IMR-90 (cell line): ENCODE measurements around the gene CLDN25. TPM values are rescaled to one million over a fixed set of nuclear protein-coding genes. Genes with fewer than 3 reads are reported as not detected.

ENCODE experiments used
- ATAC-seq: fragments of 200-7000 bp; cut with Tn5 transposase; 2 replicates; pipeline ENCODE4 v1.9.1; 2020; ENCODE audit warnings: low read depth, mild to moderate bottlenecking, moderate library complexity
- BruUV-seq: library from RNA; stranded (reverse); fragments of 400-500 nt; replicated peaks from 2 replicates; lab custom pipeline; 2021; lab: Mats Ljungman, UMichigan
- CTCF ChIA-PET: fragments of 300-600 bp; formaldehyde crosslinking; extraction: SDS; loops from one replicate; lab custom pipeline; 2021; ENCODE audit warnings: antibody characterized with exemption; lab: Yijun Ruan, JAX
- POLR2A ChIA-PET: fragments of 300-600 bp; sonication (Branson Sonifier 250); formaldehyde crosslinking; loops from one replicate; lab custom pipeline; 2022; ENCODE audit warnings: antibody characterized with exemption; ENCODE audit not compliant: unreplicated experiment; lab: Charles Lee
- DNase-seq: peaks from one replicate; pipeline ENCODE4 v3.0.0; 2013
- H2AFZ ChIP-seq: replicated peaks from 2 replicates; pipeline ENCODE3; 2013; ENCODE audit warnings: low read length, mild to moderate bottlenecking; ENCODE audit not compliant: poor library complexity
- H2AK5ac ChIP-seq: 2 replicates; pipeline ENCODE4 v1.6.1; 2013; ENCODE audit warnings: low read depth, low read length, inconsistent platforms
- H2AK9ac ChIP-seq: replicated peaks from 2 replicates; pipeline ENCODE3; 2013; ENCODE audit warnings: mild to moderate bottlenecking, low read depth, low read length, moderate library complexity; ENCODE audit not compliant: poor library complexity
- H2BK120ac ChIP-seq: 2 replicates; pipeline ENCODE4 v1.6.1; 2013; ENCODE audit warnings: low read depth, low read length, inconsistent platforms
- H2BK15ac ChIP-seq: 3 replicates; pipeline ENCODE4 v1.6.1; 2013; ENCODE audit warnings: low read depth, low read length, inconsistent platforms
- H2BK20ac ChIP-seq: 2 replicates; pipeline ENCODE4 v1.6.1; 2013; ENCODE audit warnings: low read depth, mild to moderate bottlenecking, inconsistent platforms, low read length, moderate library complexity
- H2BK5ac ChIP-seq: 2 replicates; pipeline ENCODE4 v1.6.1; 2013; ENCODE audit warnings: mild to moderate bottlenecking, low read depth, low read length, inconsistent platforms; ENCODE audit not compliant: poor library complexity, severe bottlenecking
- H3K14ac ChIP-seq: replicated peaks from 2 replicates; pipeline ENCODE4 v1.6.1; 2013; ENCODE audit warnings: low read depth, low read length, inconsistent platforms
- H3K18ac ChIP-seq: 2 replicates; pipeline ENCODE4 v1.6.1; 2013; ENCODE audit warnings: low read depth, low read length, control low read depth
- H3K23ac ChIP-seq: 2 replicates; pipeline ENCODE4 v1.6.1; 2013; ENCODE audit warnings: low read depth, low read length, inconsistent platforms
- H3K27ac ChIP-seq: 2 replicates; pipeline ENCODE4 v1.5.1; 2013; ENCODE audit warnings: mild to moderate bottlenecking, control low read depth, low read length; ENCODE audit not compliant: insufficient read depth
- H3K27me3 ChIP-seq: 2 replicates; pipeline ENCODE4 v1.6.1; 2013; ENCODE audit warnings: low read length; ENCODE audit not compliant: control insufficient read depth, insufficient read depth
- H3K36me3 ChIP-seq: 2 replicates; pipeline ENCODE4 v1.6.1; 2013; ENCODE audit warnings: low read length, mixed read lengths; ENCODE audit not compliant: control insufficient read depth, insufficient read depth
- H3K4ac ChIP-seq: 2 replicates; pipeline ENCODE4 v1.6.1; 2013; ENCODE audit warnings: low read depth, low read length, inconsistent platforms
- H3K4me1 ChIP-seq: 2 replicates; pipeline ENCODE4 v1.6.1; 2013; ENCODE audit warnings: low read length, mixed read lengths; ENCODE audit not compliant: control insufficient read depth, insufficient read depth
- H3K4me2 ChIP-seq: 2 replicates; pipeline ENCODE4 v1.6.1; 2013; ENCODE audit warnings: low read depth, mild to moderate bottlenecking, control low read depth, low read length, moderate library complexity
- H3K4me3 ChIP-seq: 2 replicates; pipeline ENCODE4 v1.5.1; 2013; ENCODE audit warnings: low read depth, mild to moderate bottlenecking, control low read depth, low read length, moderate library complexity; ENCODE audit not compliant: insufficient read depth
- H3K56ac ChIP-seq: 2 replicates; pipeline ENCODE4 v1.6.1; 2013; ENCODE audit warnings: low read length, inconsistent platforms; ENCODE audit not compliant: insufficient read depth; ENCODE audit errors: extremely low read depth
- H3K79me1 ChIP-seq, 2 experiments: 2 replicates each; pipeline ENCODE4 v1.6.1; 2013; ENCODE audit warnings: low read length in 2 of 2, inconsistent platforms in 1 of 2, low read depth in 1 of 2
- H3K9ac ChIP-seq: 2 replicates; pipeline ENCODE4 v1.6.1; 2013; ENCODE audit warnings: low read depth, low read length, control low read depth
- H3K9me1 ChIP-seq: 2 replicates; pipeline ENCODE4 v1.6.1; 2013; ENCODE audit warnings: low read length, inconsistent platforms; ENCODE audit not compliant: insufficient read depth
- H3K9me3 ChIP-seq: 2 replicates; pipeline ENCODE4 v1.6.1; 2013; ENCODE audit warnings: low read length; ENCODE audit not compliant: control insufficient read depth, insufficient read depth
- H4K20me1 ChIP-seq: 2 replicates; pipeline ENCODE4 v1.6.1; 2013; ENCODE audit warnings: low read length, inconsistent platforms; ENCODE audit not compliant: insufficient read depth
- H4K5ac ChIP-seq: 2 replicates; pipeline ENCODE4 v1.6.1; 2013; ENCODE audit warnings: mild to moderate bottlenecking, low read depth, low read length, control low read depth
- H4K8ac ChIP-seq, 2 experiments: 2 replicates each; pipeline ENCODE4 v1.6.1; 2013; ENCODE audit warnings: low read depth in 2 of 2, low read length in 2 of 2, control low read depth in 1 of 2, inconsistent platforms in 1 of 2
- H4K91ac ChIP-seq: 2 replicates; pipeline ENCODE4 v1.6.1; 2013; ENCODE audit warnings: low read depth, low read length, inconsistent platforms; ENCODE audit not compliant: insufficient read depth
- CHD1 ChIP-seq: IDR thresholded peaks from 2 replicates; pipeline ENCODE4 v1.6.1; 2012; ENCODE audit warnings: low read depth, low read length, improper control_type of control experiment
- CTCF ChIP-seq: conservative IDR thresholded peaks from 2 replicates; pipeline ENCODE4 v1.5.1; 2012; ENCODE audit warnings: mild to moderate bottlenecking, low read depth, low read length, improper control_type of control experiment
- NFE2L2 ChIP-seq: fragments of 150-350 bp; IDR thresholded peaks from 2 replicates; pipeline ENCODE4 v1.6.1; 2016; ENCODE audit warnings: low read depth, mild to moderate bottlenecking, low read length
- RCOR1 ChIP-seq: IDR thresholded peaks from 2 replicates; pipeline ENCODE4 v1.6.1; 2012; ENCODE audit warnings: mild to moderate bottlenecking, low read length, improper control_type of control experiment; ENCODE audit not compliant: insufficient replicate concordance
- SMC3 ChIP-seq: fragments of 150-350 bp; IDR thresholded peaks from 2 replicates; pipeline ENCODE4 v1.6.1; 2016; ENCODE audit warnings: low read depth, mild to moderate bottlenecking, antibody characterized with exemption, low read length, moderate library complexity
- WGBS, 2 experiments: methylation state at CpG; one replicate each; pipeline versions ENCODE4 v1.1.5 to v1.1.7; 2013; ENCODE audit warnings: missing lambda C conversion rate in 2 of 2; ENCODE audit not compliant: insufficient read length in 1 of 2; ENCODE audit errors: extremely low coverage in 2 of 2; 5-methylcytosine and 5-hydroxymethylcytosine counted together
- dilution Hi-C: fragments of 300-500 bp; cut with HindIII; formaldehyde crosslinking; loops from one replicate; pipeline ENCODE4 v1.14.3; 2018; ENCODE audit warnings: low sequenced_read_pairs; ENCODE audit not compliant: unreplicated experiment
- in situ Hi-C: fragments of 300-500 bp; cut with MboI; formaldehyde crosslinking; loops from 3 replicates; pipeline ENCODE4 v1.14.3; 2019; ENCODE audit warnings: low sequenced_read_pairs, inconsistent platforms, mixed read lengths
- intact Hi-C: fragments of 100-400 bp; cut with micrococcal nuclease; formaldehyde crosslinking; loops from 2 replicates; pipeline ENCODE4 v1.10.0; 2022
- polyA plus RNA-seq, 3 experiments: library from polyadenylated mRNA; depleted of rRNA; stranded (reverse); fragments of >200 nt; gene quantifications; 2 replicates each; pipeline ENCODE4 v1.2.3, GENCODE V29; 2012; ENCODE audit warnings: low replicate concordance in 1 of 3
- total RNA-seq: library from RNA; depleted of rRNA; stranded (reverse); fragments of >200 nt; gene quantifications from 2 replicates; pipeline ENCODE4 v1.2.3, GENCODE V29; 2012

CLDN25 gene
- total and polyA plus RNA-seq, 2 of the 4 experiments (the other 2 are of a cell fraction): not detected

- no TSS peak for BruUV-seq
These were observed 6.5 kb upstream of the CLDN25 start for GRCh38 chr11:113773092-113773415.

More at GRCh38 chr11:113773092-113773415, 6.5 kb upstream of the CLDN25 start:
- Histone ChIP-seq H2BK15ac (no peak overlapping the region), H4K5ac (no peak overlapping the region), H3K4me3 (peak overlapping the region; percentile 90), H3K9me3 (no peaks in the 10 kb centered on the region), H3K23ac (peak overlapping the region; percentile 39; the same call in 1 of the 2 replicates), H2AFZ (peak overlapping the region; percentile 98), H3K9ac (peak overlapping the region; percentile 90), H4K8ac (peak overlapping the region; percentile 45 to 76; a peak in 2 of 4 replicates), H4K91ac (no peak overlapping the region), H2BK120ac (no peak overlapping the region), H3K79me1 (peaks cover 10 to 23% of the 10 kb centered on the region in 2 experiments), H3K18ac (no peak overlapping the region), H3K4me2 (peak overlapping the region; percentile 90), H3K56ac (peak overlapping the region; percentile 54), H2BK5ac (no peak overlapping the region), H3K27ac (peak overlapping the region; percentile 72), H4K20me1 (no peaks in the 10 kb centered on the region), H3K14ac (peak overlapping the region; percentile 85; the same call in 1 of the 2 replicates), H3K9me1 (no peaks in the 10 kb centered on the region), H3K36me3 (no peaks in the 10 kb centered on the region; the same call in 1 of the 2 replicates), H2AK9ac (peak overlapping the region; percentile 94), H2BK20ac (no peak overlapping the region), H2AK5ac (no peak overlapping the region), H3K4me1 (peaks cover 2% of the 10 kb centered on the region; the same call in 1 of the 2 replicates), H3K27me3 (peaks cover 3% of the 10 kb centered on the region), H3K4ac (peak overlapping the region; percentile 75)
- WGBS, 2 experiments: 0% methylated on average over 5 of the region's 10 CpGs; no CpG with 5 or more reads in 1 of the 2 experiments
- DNase-seq (peak; percentile 25), ATAC-seq (peak; percentile 52)
- no peak for TF ChIP-seq NFE2L2
- no peak for TF ChIP-seq RCOR1
- no peak for TF ChIP-seq SMC3
- TF ChIP-seq CTCF: no peak
- TF ChIP-seq CHD1: no peak
- in situ Hi-C loops (no loop called here), dilution Hi-C loops (no loop called here), intact Hi-C loops (loop anchor here (1.0 kb wide), 1 partner anchor 489 kb away; no protein-coding TSS in a partner anchor)
- POLR2A ChIA-PET: no interaction called here
- CTCF ChIA-PET: interaction anchor here (0.8 to 1.2 kb wide), 2 partner anchors 27 to 1521 kb away, joined by 3 to 4 read pairs; no protein-coding TSS in a partner anchor
